A673 (cell line): ENCODE results near the gene GCAT. TPM values are rescaled to one million over a fixed set of nuclear protein-coding genes. Genes with fewer than 3 reads are reported as not detected.

Experiments
- BruUV-seq: library from RNA; stranded (reverse); fragments of 400-500 nt; replicated peaks from 2 replicates; lab custom pipeline; 2021; lab: Mats Ljungman, UMichigan
- CTCF ChIA-PET: fragments of 300-600 bp; sonication (Branson Sonifier 250); formaldehyde crosslinking; loops from one replicate; lab custom pipeline; 2022; ENCODE audit warnings: antibody characterized with exemption; lab: Charles Lee
- POLR2A ChIA-PET: fragments of 300-600 bp; sonication (Branson Sonifier 250); formaldehyde crosslinking; loops from one replicate; lab custom pipeline; 2022; ENCODE audit warnings: antibody characterized with exemption; ENCODE audit not compliant: low non-redundant PET; lab: Charles Lee
- DNase-seq: peaks from one replicate; pipeline ENCODE4 v3.0.0-alpha.2; 2015; ENCODE audit warnings: low spot score
- H3K27ac ChIP-seq: fragments of 200-600 bp; sonication (generic); 2 replicates; pipeline ENCODE4 v1.5.1; 2016; ENCODE audit warnings: mixed run types, low read depth, mild to moderate bottlenecking, mixed read lengths, antibody characterized with exemption, low read length; ENCODE audit not compliant: poor library complexity, severe bottlenecking
- H3K27me3 ChIP-seq: fragments of 200-600 bp; sonication (generic); replicated peaks from 2 replicates; pipeline ENCODE4 v1.6.1; 2017; ENCODE audit warnings: mixed run types, low read depth, mild to moderate bottlenecking, mixed read lengths, antibody characterized with exemption, low read length; ENCODE audit not compliant: insufficient read depth, poor library complexity
- H3K36me3 ChIP-seq: fragments of 200-600 bp; sonication (generic); 2 replicates; pipeline ENCODE4 v1.6.1; 2016; ENCODE audit warnings: mixed run types, mild to moderate bottlenecking, mixed read lengths, antibody characterized with exemption, low read length; ENCODE audit not compliant: insufficient read depth, poor library complexity, severe bottlenecking
- H3K4me1 ChIP-seq: fragments of 200-600 bp; sonication (generic); 2 replicates; pipeline ENCODE4 v1.6.1; 2017; ENCODE audit warnings: mixed run types, mild to moderate bottlenecking, mixed read lengths, antibody characterized with exemption, low read length; ENCODE audit not compliant: insufficient read depth, poor library complexity, severe bottlenecking
- H3K4me3 ChIP-seq: fragments of 200-600 bp; sonication (generic); 2 replicates; pipeline ENCODE4 v1.5.1; 2016; ENCODE audit warnings: low read depth, mixed run types, mild to moderate bottlenecking, mixed read lengths, low read length; ENCODE audit not compliant: poor library complexity, severe bottlenecking
- H3K9me3 ChIP-seq: fragments of 200-600 bp; sonication (generic); 2 replicates; pipeline ENCODE4 v1.6.1; 2016; ENCODE audit warnings: mixed run types, low read depth, mild to moderate bottlenecking, mixed read lengths, antibody characterized with exemption, low read length; ENCODE audit not compliant: poor library complexity, severe bottlenecking
- CTCF ChIP-seq: fragments of 300-800, 200-600 bp; sonication (generic); conservative IDR thresholded peaks from 2 replicates; pipeline ENCODE4 v1.5.1; 2017; ENCODE audit warnings: low read depth, mild to moderate bottlenecking, antibody characterized with exemption, low read length, moderate library complexity, mixed read lengths
- EZH2 ChIP-seq: fragments of 200-600 bp; sonication (generic); IDR thresholded peaks from 2 replicates; pipeline ENCODE4 v1.6.1; 2017; ENCODE audit warnings: borderline replicate concordance, low read depth, mild to moderate bottlenecking, mixed read lengths, antibody characterized with exemption, low read length; ENCODE audit not compliant: poor library complexity, severe bottlenecking
- intact Hi-C: fragments of 100-400 bp; cut with micrococcal nuclease; formaldehyde crosslinking; loops from one replicate; pipeline ENCODE4 v1.10.0; 2022; ENCODE audit not compliant: unreplicated experiment
- total RNA-seq: library from RNA; stranded (reverse); gene quantifications from 2 replicates; pipeline ENCODE4 v1.2.3, GENCODE V29; 2021

GCAT gene
- total RNA-seq, 1 experiment from 2014 or later = 21.4 TPM

- intact Hi-C loops = no loop called here
- no peaks in the 10 kb centered on the region for H3K27me3 ChIP-seq
- POLR2A ChIA-PET = no interaction called here
- no peak for TF ChIP-seq EZH2
- TF ChIP-seq CTCF = no peak
- peaks cover 15% of the 10 kb centered on the region for H3K4me1 ChIP-seq
- no TSS peak for BruUV-seq
- CTCF ChIA-PET = no interaction called here
- no peaks in the 10 kb centered on the region for H3K9me3 ChIP-seq
- DNase-seq = no peak
- no peaks in the 10 kb centered on the region for H3K36me3 ChIP-seq
- H3K27ac ChIP-seq = no peak overlapping the region
- no peak overlapping the region for H3K4me3 ChIP-seq
Observed at GRCh38 chr22:37822079-37822833, 14.5 kb downstream of the GCAT start.

- Histone ChIP-seq H3K9me3 (no peaks in the 10 kb centered on the region), H3K27me3 (no peaks in the 10 kb centered on the region), H3K4me1 (peaks cover 8% of the 10 kb centered on the region), H3K27ac (no peak within 1 kb of the TSS), H3K36me3 (no peaks in the 10 kb centered on the region), H3K4me3 (peak within 1 kb of the TSS; percentile 40)
- TF ChIP-seq CTCF = no peak
- no peak for TF ChIP-seq EZH2
- intact Hi-C loops = no loop called here
- ChIA-PET POLR2A (no interaction called here), CTCF (no interaction called here)
- no peak for DNase-seq
- no TSS peak for BruUV-seq
Observed at GRCh38 chr22:37823134-37823985, 15.6 kb downstream of the GCAT start, which contains the start of gene GALR3. TSS of gene GALR3 (plus strand) at chr22:37823382. CDS start at chr22:37823407, 25 bp downstream.

GRCh38 chr22:37824674-37825641 lies 17.2 kb downstream of the GCAT start:
- no TSS peak for BruUV-seq
- peak; percentile 62 for DNase-seq
- H3K36me3 ChIP-seq = no peaks in the 10 kb centered on the region
- no peaks in the 10 kb centered on the region for H3K27me3 ChIP-seq
- H3K9me3 ChIP-seq = no peaks in the 10 kb centered on the region
- H3K4me3 ChIP-seq = peak overlapping the region; percentile 40
- CTCF ChIA-PET = no interaction called here
- intact Hi-C loops = no loop called here
- H3K27ac ChIP-seq = no peak overlapping the region
- TF ChIP-seq CTCF (no peak; the same call in 1 of the 2 replicates), EZH2 (no peak)
- POLR2A ChIA-PET = no interaction called here
- H3K4me1 ChIP-seq = no peaks in the 10 kb centered on the region
